HCT116 (cell line): Measurements from ENCODE around the gene HSFX4. TPM values are rescaled to one million over a fixed set of nuclear protein-coding genes. Genes with fewer than 3 reads are reported as not detected.

ENCODE experiments used
- ATAC-seq: fragments of 200-7000 bp; cut with Tn5 transposase; 2 replicates; pipeline ENCODE4 v1.9.1; 2020; ENCODE audit warnings: mild to moderate bottlenecking, moderate library complexity
- BruUV-seq: library from RNA; stranded (reverse); fragments of 400-500 nt; replicated peaks from 2 replicates; lab custom pipeline; 2021; lab: Mats Ljungman, UMichigan
- CTCF ChIA-PET: fragments of 300-600 bp; sonication (Branson Sonifier 250); formaldehyde crosslinking; loops from one replicate; lab custom pipeline; 2021; ENCODE audit warnings: antibody characterized with exemption; lab: Charles Lee
- POLR2A ChIA-PET: fragments of 300-600, 350-600 bp; sonication (Branson Sonifier 250); formaldehyde crosslinking; loops from one replicate; lab custom pipeline; 2021; ENCODE audit warnings: antibody characterized with exemption; lab: Charles Lee
- RAD21 ChIA-PET, 2 experiments: fragments of 300-600 bp; sonication (Branson Sonifier 250); formaldehyde crosslinking; loops; one replicate each; lab custom pipeline; 2023; ENCODE audit warnings: low total read pairs in 2 of 2; ENCODE audit not compliant: uncharacterized antibody in 2 of 2, unreplicated experiment in 2 of 2, low non-redundant PET in 1 of 2; lab: Charles Lee
- DNase-seq: peaks from one replicate; pipeline ENCODE4 v3.0.0-alpha.2; 2010; ENCODE audit warnings: low read depth, low spot score
- H2AFZ ChIP-seq: fragments of 200-600 bp; shearing (Covaris generic), sonication (generic); 2 replicates; pipeline ENCODE4 v1.6.1; 2017; ENCODE audit warnings: low read depth, mixed run types, mixed read lengths, antibody characterized with exemption, low read length; ENCODE audit not compliant: poor library complexity, severe bottlenecking
- H3K27ac ChIP-seq: 2 replicates; pipeline ENCODE4 v1.5.1; 2012; ENCODE audit warnings: low read depth, low read length
- H3K27me3 ChIP-seq: fragments of 200-600 bp; sonication (generic); 2 replicates; pipeline ENCODE4 v1.6.1; 2016; ENCODE audit warnings: mixed run types, low read length, mixed read lengths; ENCODE audit not compliant: insufficient read depth
- H3K36me3 ChIP-seq, 2 experiments: fragments of 200-500 bp in 1 of 2; fragments of 200-600 bp in 1 of 2; sonication (Bioruptor generic) in 1 of 2; sonication (generic) in 1 of 2; 2 replicates each; pipeline versions ENCODE4 v1.5.1 to v1.6.1; 2014 to 2016; ENCODE audit warnings: low read length in 2 of 2, inconsistent platforms in 1 of 2, mixed read lengths in 1 of 2, mixed run types in 1 of 2; ENCODE audit not compliant: insufficient read depth in 2 of 2, control insufficient read depth in 1 of 2
- H3K4me1 ChIP-seq, 2 experiments: fragments of 200-600 bp in 1 of 2; sonication (generic) in 1 of 2; 2 replicates each; pipeline versions ENCODE4 v1.5.1 to v1.6.1; 2012 to 2017; ENCODE audit warnings: low read length in 2 of 2, inconsistent platforms in 1 of 2, mild to moderate bottlenecking in 1 of 2, mixed read lengths in 1 of 2, mixed run types in 1 of 2, moderate library complexity in 1 of 2; ENCODE audit not compliant: insufficient read depth in 2 of 2, control insufficient read depth in 1 of 2
- H3K4me2 ChIP-seq: fragments of 200-600 bp; sonication (generic); 2 replicates; pipeline ENCODE4 v1.6.1; 2017; ENCODE audit warnings: mixed run types, low read length, mixed read lengths
- H3K4me3 ChIP-seq, 2 experiments: fragments of 200-600 bp in 1 of 2; sonication (generic) in 1 of 2; replicated peaks in 1 of 2; 2 replicates each; pipeline ENCODE4 v1.5.1; 2011 to 2016; ENCODE audit warnings: low read length in 2 of 2, control low read depth in 1 of 2, low read depth in 1 of 2, mild to moderate bottlenecking in 1 of 2, mixed read lengths in 1 of 2, mixed run types in 1 of 2
- H3K79me2 ChIP-seq: fragments of 200-600 bp; sonication (generic); 2 replicates; pipeline ENCODE4 v1.6.1; 2017; ENCODE audit warnings: mild to moderate bottlenecking, mixed run types, low read length, moderate library complexity, mixed read lengths; ENCODE audit not compliant: insufficient read depth
- H3K9ac ChIP-seq: fragments of 200-600 bp; sonication (generic); 2 replicates; pipeline ENCODE4 v1.6.1; 2016; ENCODE audit warnings: low read length, mixed read lengths
- H3K9me2 ChIP-seq: fragments of 200-600 bp; sonication (generic), shearing (Covaris generic); 2 replicates; pipeline ENCODE4 v1.6.1; 2017; ENCODE audit warnings: mixed run types, mild to moderate bottlenecking, moderate library complexity; ENCODE audit not compliant: insufficient read depth
- H3K9me3 ChIP-seq, 2 experiments: fragments of 200-500 bp in 1 of 2; fragments of 200-600 bp in 1 of 2; sonication (Bioruptor generic) in 1 of 2; sonication (generic) in 1 of 2; 2 replicates each; pipeline ENCODE4 v1.6.1; 2014 to 2017; ENCODE audit warnings: low read length in 2 of 2, mixed read lengths in 2 of 2, inconsistent platforms in 1 of 2, low read depth in 1 of 2, mild to moderate bottlenecking in 1 of 2, mixed run types in 1 of 2, moderate library complexity in 1 of 2; ENCODE audit not compliant: control insufficient read depth in 1 of 2, insufficient read depth in 1 of 2
- H4K20me1 ChIP-seq: fragments of 200-600 bp; sonication (generic), shearing (Covaris generic); 2 replicates; pipeline ENCODE4 v1.6.1; 2017; ENCODE audit warnings: mixed run types, mild to moderate bottlenecking, moderate library complexity; ENCODE audit not compliant: insufficient read depth
- EGR1 ChIP-seq: IDR thresholded peaks from 2 replicates; pipeline ENCODE4 v1.6.1; 2012; ENCODE audit warnings: low read depth
- EZH2 ChIP-seq: fragments of 200-600 bp; sonication (generic); IDR thresholded peaks from 2 replicates; pipeline ENCODE4 v1.6.1; 2017; ENCODE audit warnings: antibody characterized with exemption, mixed run types
- JUND ChIP-seq: IDR thresholded peaks from 2 replicates; pipeline ENCODE4 v1.6.1; 2012
- ZNF274 ChIP-seq: fragments of 200-500 bp; sonication (Bioruptor generic); IDR thresholded peaks from 2 replicates; pipeline ENCODE4 v1.6.1; 2014; ENCODE audit warnings: mild to moderate bottlenecking, low read depth, low read length, inconsistent platforms
- intact Hi-C: fragments of 100-400 bp; cut with micrococcal nuclease; formaldehyde crosslinking; loops from 2 replicates; pipeline ENCODE4 v1.10.0; 2022
- total RNA-seq: library from RNA; stranded (reverse); gene quantifications from one replicate; pipeline ENCODE4 v1.2.1, GENCODE V29; 2021; ENCODE audit not compliant: unreplicated experiment
- TF ChIP-seq, protein P1 (sequence below): IDR thresholded peaks from 2 replicates; pipeline ENCODE4 v1.6.1; 2012
- TF ChIP-seq, protein P2 (sequence below), 3 experiments: fragments of 200-600 bp in 1 of 3; sonication (generic) in 1 of 3; IDR thresholded peaks in 2 of 3; conservative IDR thresholded peaks in 1 of 3; 2 replicates each; pipeline ENCODE4 v1.5.1; 2012 to 2017; ENCODE audit warnings: low read depth in 2 of 3, low read length in 2 of 3, antibody characterized with exemption in 1 of 3, borderline replicate concordance in 1 of 3, control low read depth in 1 of 3, mild to moderate bottlenecking in 1 of 3, mixed read lengths in 1 of 3, mixed run types in 1 of 3, moderate library complexity in 1 of 3; ENCODE audit not compliant: insufficient read depth in 1 of 3
- TF ChIP-seq, protein P3 (sequence below): IDR thresholded peaks from 2 replicates; pipeline ENCODE4 v1.6.1; 2011; ENCODE audit warnings: mild to moderate bottlenecking, low read length, moderate library complexity; ENCODE audit not compliant: insufficient replicate concordance; ENCODE audit errors: extremely low read depth
- TF ChIP-seq, protein P4 (sequence below): IDR thresholded peaks from 2 replicates; pipeline ENCODE4 v1.6.1; 2012

The HSFX4 gene
- total RNA-seq, 1 experiment from 2014 or later = not detected

DNA sequence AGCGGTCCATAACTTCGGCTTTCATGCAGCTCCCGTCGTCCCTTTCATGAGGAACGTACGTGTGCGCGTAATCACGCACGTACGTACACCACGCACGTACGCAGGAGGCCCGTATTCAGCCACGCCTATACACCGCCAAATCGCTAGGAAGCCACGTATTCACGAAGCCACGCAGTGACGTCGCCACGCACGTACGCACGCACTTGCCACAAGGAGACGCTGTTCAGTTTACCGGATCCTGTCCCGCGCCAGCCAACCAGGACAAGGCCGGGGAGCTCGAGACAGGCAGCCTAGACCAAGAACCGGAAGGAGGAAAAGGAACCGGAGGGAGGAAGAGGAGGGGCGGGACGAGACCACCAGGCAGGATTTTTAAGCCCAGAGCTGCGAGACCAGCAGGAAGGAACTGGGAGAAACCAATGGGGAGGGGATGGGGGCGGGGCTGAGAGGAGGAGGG is 9.1 kb downstream of the HSFX4 start, which contains the start of gene EOLA2 (continued):
- TF ChIP-seq, protein P1, sequence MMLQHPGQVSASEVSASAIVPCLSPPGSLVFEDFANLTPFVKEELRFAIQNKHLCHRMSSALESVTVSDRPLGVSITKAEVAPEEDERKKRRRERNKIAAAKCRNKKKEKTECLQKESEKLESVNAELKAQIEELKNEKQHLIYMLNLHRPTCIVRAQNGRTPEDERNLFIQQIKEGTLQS = no peak
- TF ChIP-seq EGR1 = no peak

GRCh38 chrX:149938881-149939654 is 9.7 kb downstream of the HSFX4 start:
- Histone ChIP-seq H3K9me3 (no peaks in the 10 kb centered on the region), H2AFZ (no peak overlapping the region), H3K4me1 (peaks cover 0 to 9% of the 10 kb centered on the region in 2 experiments; a peak in 1 of 4 replicates), H3K4me2 (peak overlapping the region; percentile 78), H3K27me3 (no peaks in the 10 kb centered on the region), H3K4me3 (peak overlapping the region; percentile 78 to 84; a peak in 3 of 4 replicates), H3K27ac (peak overlapping the region; percentile 83; the same call in 1 of the 2 replicates), H3K9ac (peak overlapping the region; percentile 78; the same call in 1 of the 2 replicates), H3K9me2 (no peaks in the 10 kb centered on the region), H3K36me3 (no peaks in the 10 kb centered on the region; a peak in 1 of 4 replicates), H4K20me1 (no peaks in the 10 kb centered on the region), H3K79me2 (peaks cover 10% of the 10 kb centered on the region; the same call in 1 of the 2 replicates)
- DNase-seq = peak; percentile 69
- RAD21 ChIA-PET = no interaction called here
- no TSS peak for BruUV-seq
- CTCF ChIA-PET = interaction anchor here (0.6 to 1.6 kb wide), 5 partner anchors 10 to 744 kb away, joined by 3 to 4 read pairs (median 4); no protein-coding TSS in a partner anchor
- TF ChIP-seq EZH2 (no peak), JUND (no peak), ZNF274 (no peak)
- TF ChIP-seq, protein P2, sequence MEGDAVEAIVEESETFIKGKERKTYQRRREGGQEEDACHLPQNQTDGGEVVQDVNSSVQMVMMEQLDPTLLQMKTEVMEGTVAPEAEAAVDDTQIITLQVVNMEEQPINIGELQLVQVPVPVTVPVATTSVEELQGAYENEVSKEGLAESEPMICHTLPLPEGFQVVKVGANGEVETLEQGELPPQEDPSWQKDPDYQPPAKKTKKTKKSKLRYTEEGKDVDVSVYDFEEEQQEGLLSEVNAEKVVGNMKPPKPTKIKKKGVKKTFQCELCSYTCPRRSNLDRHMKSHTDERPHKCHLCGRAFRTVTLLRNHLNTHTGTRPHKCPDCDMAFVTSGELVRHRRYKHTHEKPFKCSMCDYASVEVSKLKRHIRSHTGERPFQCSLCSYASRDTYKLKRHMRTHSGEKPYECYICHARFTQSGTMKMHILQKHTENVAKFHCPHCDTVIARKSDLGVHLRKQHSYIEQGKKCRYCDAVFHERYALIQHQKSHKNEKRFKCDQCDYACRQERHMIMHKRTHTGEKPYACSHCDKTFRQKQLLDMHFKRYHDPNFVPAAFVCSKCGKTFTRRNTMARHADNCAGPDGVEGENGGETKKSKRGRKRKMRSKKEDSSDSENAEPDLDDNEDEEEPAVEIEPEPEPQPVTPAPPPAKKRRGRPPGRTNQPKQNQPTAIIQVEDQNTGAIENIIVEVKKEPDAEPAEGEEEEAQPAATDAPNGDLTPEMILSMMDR (IDR thresholded peaks at IDR 0.05 in 2 of 3, conservative IDR thresholded peaks at IDR 0.05 in 1 of 3; ENCODE audit: borderline replicate concordance in 1 of 3, insufficient read depth in 1 of 3, low read depth in 2 of 3, low read length in 2 of 3) = no peak
- TF ChIP-seq, protein P3, sequence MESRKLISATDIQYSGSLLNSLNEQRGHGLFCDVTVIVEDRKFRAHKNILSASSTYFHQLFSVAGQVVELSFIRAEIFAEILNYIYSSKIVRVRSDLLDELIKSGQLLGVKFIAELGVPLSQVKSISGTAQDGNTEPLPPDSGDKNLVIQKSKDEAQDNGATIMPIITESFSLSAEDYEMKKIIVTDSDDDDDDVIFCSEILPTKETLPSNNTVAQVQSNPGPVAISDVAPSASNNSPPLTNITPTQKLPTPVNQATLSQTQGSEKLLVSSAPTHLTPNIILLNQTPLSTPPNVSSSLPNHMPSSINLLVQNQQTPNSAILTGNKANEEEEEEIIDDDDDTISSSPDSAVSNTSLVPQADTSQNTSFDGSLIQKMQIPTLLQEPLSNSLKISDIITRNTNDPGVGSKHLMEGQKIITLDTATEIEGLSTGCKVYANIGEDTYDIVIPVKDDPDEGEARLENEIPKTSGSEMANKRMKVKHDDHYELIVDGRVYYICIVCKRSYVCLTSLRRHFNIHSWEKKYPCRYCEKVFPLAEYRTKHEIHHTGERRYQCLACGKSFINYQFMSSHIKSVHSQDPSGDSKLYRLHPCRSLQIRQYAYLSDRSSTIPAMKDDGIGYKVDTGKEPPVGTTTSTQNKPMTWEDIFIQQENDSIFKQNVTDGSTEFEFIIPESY = no peak
- TF ChIP-seq, protein P4, sequence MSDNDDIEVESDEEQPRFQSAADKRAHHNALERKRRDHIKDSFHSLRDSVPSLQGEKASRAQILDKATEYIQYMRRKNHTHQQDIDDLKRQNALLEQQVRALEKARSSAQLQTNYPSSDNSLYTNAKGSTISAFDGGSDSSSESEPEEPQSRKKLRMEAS = no peak
- peak; percentile 12; the same call in 1 of the 2 replicates for ATAC-seq
- POLR2A ChIA-PET = interaction anchor here (0.6 to 1.4 kb wide), 4 partner anchors 9 to 43 kb away, joined by 3 to 4 read pairs (median 4); no protein-coding TSS in a partner anchor
- intact Hi-C loops = loop anchor here (5.0 kb wide), 1 partner anchor 958 kb away; the partner anchor contains the start of gene CD99L2
